ENCODE results near the gene TAS2R60.
"Not testable (repeated sequence)": the region's sequence is repeated elsewhere in the genome, so short reads cannot be mapped to it uniquely, and the experiment has no call there.

Gene TAS2R60

GRCh38 chr7:143443153-143443552 lies at the start of gene TAS2R60:
Gene TAS2R60 (plus strand): TSS chr7:143443453. CDS start chr7:143443453, 0 bp downstream.
- no peak for DNase-seq (ENCODE audit: low spot score)

DNA sequence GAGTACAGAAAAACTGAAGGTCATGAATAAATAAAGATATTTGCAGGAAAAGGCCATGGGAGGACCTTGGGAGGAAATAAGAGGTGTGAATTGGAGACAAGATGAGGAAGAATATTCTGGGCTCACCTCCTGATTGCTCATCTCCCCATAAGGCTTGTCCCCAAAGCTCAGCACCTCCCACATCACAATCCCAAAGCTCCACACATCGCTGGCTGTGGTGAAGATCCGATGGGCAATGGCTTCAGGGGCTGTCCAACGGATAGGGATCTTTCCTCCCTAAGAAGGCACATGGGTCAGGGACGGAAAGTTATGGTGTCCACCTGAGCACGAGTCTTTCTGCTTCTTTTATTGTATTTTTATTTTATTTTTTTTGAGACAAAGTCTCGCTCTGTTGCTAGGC lies 49.2 kb upstream of the TAS2R60 start:
- no peak for DNase-seq (ENCODE audit: low spot score)

DNA sequence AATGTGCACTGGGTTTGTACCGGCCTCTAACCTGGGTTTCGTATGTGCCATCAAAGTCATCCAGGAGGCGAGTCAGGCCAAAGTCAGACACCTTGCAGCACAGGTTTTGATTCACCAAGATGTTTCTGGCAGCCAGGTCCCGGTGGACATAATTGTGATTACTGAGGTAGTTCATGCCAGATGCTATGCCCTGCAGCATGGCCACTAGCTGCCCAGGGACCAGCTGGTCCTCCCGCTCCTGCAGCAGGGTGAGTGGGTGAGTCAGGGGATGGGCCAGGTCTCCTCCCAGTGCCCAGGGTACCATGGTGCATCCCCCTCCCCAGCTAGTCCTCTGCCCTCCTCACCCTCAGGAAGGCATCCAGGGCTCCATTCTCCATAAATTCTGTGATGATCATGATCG lies 48.5 kb upstream of the TAS2R60 start:
- DNase-seq (ENCODE audit: low spot score), result no peak

- DNase-seq (ENCODE audit: low spot score), result no peak
Observed at GRCh38 chr7:143395187-143396149, 47.8 kb upstream of the TAS2R60 start.

DNA sequence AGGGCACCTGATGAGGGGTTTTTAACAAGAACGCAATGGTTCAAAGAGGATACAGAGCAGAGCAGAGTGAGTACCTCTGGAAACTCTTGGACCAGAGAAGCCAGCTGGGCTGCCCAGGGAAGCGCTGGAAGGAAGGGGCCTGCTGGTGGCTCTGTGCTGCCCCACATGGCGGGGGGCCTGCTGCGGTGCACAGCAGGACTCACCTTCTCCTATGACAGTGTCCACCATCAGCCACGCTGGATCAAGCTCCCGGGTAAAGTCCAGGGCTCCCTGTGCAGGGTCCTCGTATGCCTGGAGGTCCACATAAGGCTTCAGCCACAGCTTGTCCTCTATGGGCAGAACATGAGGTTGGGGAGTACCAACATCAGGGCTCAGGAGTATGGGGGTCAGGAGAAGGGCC lies 47.1 kb upstream of the TAS2R60 start:
- DNase-seq (ENCODE audit: low spot score), result no peak

GRCh38 chr7:143396625-143397556 lies 46.4 kb upstream of the TAS2R60 start:
- DNase-seq (ENCODE audit: low spot score), result no peak

GRCh38 chr7:143397710-143398530 lies 45.3 kb upstream of the TAS2R60 start:
- no peak for DNase-seq (ENCODE audit: low spot score)

- no peak for DNase-seq (ENCODE audit: low spot score)
Observed at GRCh38 chr7:143398616-143399015, 44.6 kb upstream of the TAS2R60 start.

GRCh38 chr7:143399151-143399550 lies 44.1 kb upstream of the TAS2R60 start:
- DNase-seq (ENCODE audit: low spot score), result no peak

GRCh38 chr7:143399642-143400041 lies 43.6 kb upstream of the TAS2R60 start:
- no peak for DNase-seq (ENCODE audit: low spot score)

GRCh38 chr7:143401265-143401664 lies 42.0 kb upstream of the TAS2R60 start:
- no peak for DNase-seq (ENCODE audit: low spot score)

- not testable (repeated sequence) for DNase-seq (ENCODE audit: low spot score)
Observed at GRCh38 chr7:143402233-143402632, 41.0 kb upstream of the TAS2R60 start.

GRCh38 chr7:143405173-143406001 lies 37.9 kb upstream of the TAS2R60 start:
- no peak for DNase-seq (ENCODE audit: low spot score)

DNA sequence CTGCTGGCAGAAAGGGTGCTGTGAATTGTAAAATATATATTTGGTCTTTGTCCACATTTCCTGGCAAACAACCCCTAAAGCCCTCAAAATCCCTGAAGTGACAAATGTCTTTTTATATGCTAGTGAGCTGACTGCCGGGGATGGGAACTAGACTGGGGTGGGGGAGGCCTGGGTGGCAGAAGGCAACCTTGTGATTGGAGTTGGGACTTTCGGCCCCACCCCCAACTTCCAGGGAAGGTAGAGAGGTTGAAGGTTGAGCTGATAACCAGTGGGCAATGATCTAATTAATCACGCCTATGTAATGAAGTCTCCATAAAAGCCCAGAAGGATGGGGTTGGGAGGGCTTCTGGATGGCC lies 37.3 kb upstream of the TAS2R60 start:
- no peak for DNase-seq (ENCODE audit: low spot score)

- DNase-seq (ENCODE audit: low spot score), result no peak
Observed at GRCh38 chr7:143407287-143408251, 35.7 kb upstream of the TAS2R60 start.

- no peak for DNase-seq (ENCODE audit: low spot score)
Observed at GRCh38 chr7:143408252-143408685, 35.0 kb upstream of the TAS2R60 start.

DNA sequence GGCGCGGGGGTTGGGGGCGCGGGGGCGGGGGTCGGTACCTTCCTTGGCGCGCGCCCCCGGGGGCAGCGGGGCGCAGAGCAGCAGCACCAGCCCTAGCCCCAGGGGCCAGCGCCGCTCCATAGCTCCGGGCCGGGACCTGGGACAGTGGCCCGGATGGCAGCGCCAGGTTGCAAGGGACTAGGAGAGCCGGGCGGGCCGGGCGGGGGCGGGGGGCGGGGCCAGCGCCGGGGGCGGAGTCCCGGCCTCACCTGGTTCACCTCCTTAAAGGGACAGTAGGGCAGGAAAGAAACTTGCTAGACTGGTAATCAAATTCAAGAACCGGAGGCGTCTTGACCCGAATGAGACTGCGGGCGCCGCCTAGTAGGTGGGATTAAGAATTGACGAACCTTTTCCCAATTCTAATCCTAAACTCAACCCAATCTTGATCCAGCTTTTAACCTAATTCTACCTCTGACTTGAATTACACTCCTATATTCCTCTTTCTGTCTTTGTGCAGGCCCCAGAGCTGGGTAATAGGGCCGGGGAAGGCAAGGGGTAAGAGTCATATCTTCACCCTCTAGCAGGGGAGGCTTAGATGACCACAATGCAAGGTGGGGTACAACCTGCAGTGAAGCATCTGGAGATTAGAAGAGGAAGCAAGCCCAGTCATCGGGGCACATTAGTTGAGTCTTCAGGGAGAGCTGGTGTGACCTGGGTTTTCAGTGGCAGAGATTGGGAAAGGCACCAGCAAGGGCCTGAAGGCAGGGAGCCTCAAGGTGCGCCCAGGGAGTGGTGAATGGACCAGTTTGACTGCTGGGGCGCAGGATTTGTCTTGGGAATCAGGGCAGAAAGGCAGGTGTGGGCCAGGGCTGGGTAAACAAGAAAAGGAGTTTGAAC lies 34.3 kb upstream of the TAS2R60 start, which contains the start of gene EPHA1:
TSS of gene EPHA1 (minus strand) at position 171 of the 876 bp plus-strand sequence. CDS start at position 120, 51 bp downstream.
- DNase-seq (ENCODE audit: low spot score), result peak; percentile 85

DNA sequence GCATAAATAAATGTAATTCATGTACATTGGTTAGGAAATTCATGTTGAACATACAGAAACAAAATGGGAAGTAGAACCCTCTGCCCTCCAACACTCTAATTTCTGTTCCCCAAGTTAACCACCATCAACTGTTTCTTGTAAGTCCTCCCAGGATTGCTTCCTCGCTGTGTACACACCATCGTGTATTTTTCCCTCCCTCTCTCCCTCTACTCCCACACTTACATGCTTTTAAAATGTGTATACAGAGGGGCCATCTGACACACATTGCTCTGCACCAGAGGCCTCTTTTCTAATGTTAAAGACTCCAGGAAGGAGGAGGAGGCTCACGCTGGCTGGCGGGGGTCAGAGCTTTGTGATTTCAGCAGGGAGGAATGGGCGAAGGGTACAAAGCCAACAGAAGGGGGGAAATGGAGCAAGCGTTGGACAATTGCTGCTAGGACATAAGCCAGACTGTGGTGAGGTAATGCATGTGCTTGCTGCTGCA lies 32.7 kb upstream of the TAS2R60 start:
- DNase-seq (ENCODE audit: low spot score), result no peak
